Measurements from ENCODE around the gene DUOX2. TPM values are rescaled to one million over a fixed set of nuclear protein-coding genes. Genes with fewer than 3 reads are reported as not detected.

DUOX2 gene
- total RNA-seq, 1 experiment from 2014 or later, result 0.30 TPM

GRCh38 chr15:45128971-45129639 is 15.1 kb upstream of the DUOX2 start:
- H3K27me3 Mint-ChIP-seq (ENCODE audit: insufficient read depth, unreplicated experiment), result peaks cover 21% of the 10 kb centered on the region

GRCh38 chr15:45126535-45127158 is 12.7 kb upstream of the DUOX2 start:
- ChIA-PET POLR2A (interaction anchor here (0.6 to 1.9 kb wide), 8 partner anchors 9 to 161 kb away, joined by 3 to 8 read pairs (median 3); no protein-coding TSS in a partner anchor), CTCF (interaction anchor here (0.5 to 6.5 kb wide), 32 partner anchors 9 to 430 kb away, joined by 3 to 93 read pairs (median 4); partner anchors contain the start of gene DUOXA2)
- Mint-ChIP-seq H3K36me3 (ENCODE audit: insufficient read depth, unreplicated experiment) (no peaks in the 10 kb centered on the region), H3K4me3 (ENCODE audit: unreplicated experiment) (no peak overlapping the region), H3K27ac (ENCODE audit: low read depth, unreplicated experiment) (no peak overlapping the region), H3K27me3 (ENCODE audit: insufficient read depth, unreplicated experiment) (peaks cover 21% of the 10 kb centered on the region), H3K4me1 (ENCODE audit: insufficient read depth, unreplicated experiment) (peaks cover 11% of the 10 kb centered on the region), H3K9me3 (ENCODE audit: unreplicated experiment) (no peaks in the 10 kb centered on the region)
- peak; percentile 63 for DNase-seq (ENCODE audit: unreplicated experiment)
- intact Hi-C loops (cut with micrococcal nuclease), result loop anchor here (1.0 to 5.0 kb wide), 6 partner anchors 32 to 331 kb away; no protein-coding TSS in a partner anchor
- peak; percentile 70 for TF ChIP-seq CTCF (IDR thresholded peaks at IDR 0.05; ENCODE audit: unreplicated experiment)
- no TSS peak for BruUV-seq (replicated peaks)

More at GRCh38 chr15:45128971-45129639, 15.1 kb upstream of the DUOX2 start:
- BruUV-seq (replicated peaks), result no TSS peak
- no peak for TF ChIP-seq CTCF (IDR thresholded peaks at IDR 0.05; ENCODE audit: unreplicated experiment)
- CTCF ChIA-PET, result interaction anchor here (1.4 kb wide), 1 partner anchor 8 kb away, joined by 6 read pairs; no protein-coding TSS in a partner anchor
- POLR2A ChIA-PET, result interaction anchor here (1.1 to 1.3 kb wide), 3 partner anchors 27 to 273 kb away, joined by 3 to 9 read pairs (median 3); a partner anchor contains a TSS
- peak overlapping the region; percentile 70 for H3K4me3 Mint-ChIP-seq (ENCODE audit: unreplicated experiment)
- no peak overlapping the region for H3K27ac Mint-ChIP-seq (ENCODE audit: low read depth, unreplicated experiment)
- no peak for DNase-seq (ENCODE audit: unreplicated experiment)
- H3K36me3 Mint-ChIP-seq (ENCODE audit: insufficient read depth, unreplicated experiment), result peaks cover 2% of the 10 kb centered on the region
- no peaks in the 10 kb centered on the region for H3K9me3 Mint-ChIP-seq (ENCODE audit: unreplicated experiment)
- H3K4me1 Mint-ChIP-seq (ENCODE audit: insufficient read depth, unreplicated experiment), result peaks cover 17% of the 10 kb centered on the region
- intact Hi-C loops (cut with micrococcal nuclease), result loop anchor here (5.0 kb wide), 1 partner anchor 328 kb away; no protein-coding TSS in a partner anchor

- no peak overlapping the region for H3K4me3 Mint-ChIP-seq (ENCODE audit: unreplicated experiment)
- no peaks in the 10 kb centered on the region for H3K9me3 Mint-ChIP-seq (ENCODE audit: unreplicated experiment)
- POLR2A ChIA-PET, result interaction anchor here (1.1 kb wide), 1 partner anchor 156 kb away, joined by 3 read pairs; no protein-coding TSS in a partner anchor
Measured at GRCh38 chr15:45123397-45123796, 9.4 kb upstream of the DUOX2 start.

More at GRCh38 chr15:45123397-45123796, 9.4 kb upstream of the DUOX2 start:
- CTCF ChIA-PET, result interaction anchor here (0.5 to 6.5 kb wide), 5 partner anchors 22 to 277 kb away, joined by 3 to 93 read pairs (median 7); no protein-coding TSS in a partner anchor
- Mint-ChIP-seq H3K27ac (ENCODE audit: low read depth, unreplicated experiment) (no peak overlapping the region), H3K27me3 (ENCODE audit: insufficient read depth, unreplicated experiment) (peaks cover 21% of the 10 kb centered on the region), H3K4me1 (ENCODE audit: insufficient read depth, unreplicated experiment) (peaks cover 7% of the 10 kb centered on the region), H3K36me3 (ENCODE audit: insufficient read depth, unreplicated experiment) (no peaks in the 10 kb centered on the region)
- TF ChIP-seq CTCF (IDR thresholded peaks at IDR 0.05; ENCODE audit: unreplicated experiment), result no peak
- intact Hi-C loops (cut with micrococcal nuclease), result no loop called here
- no TSS peak for BruUV-seq (replicated peaks)
- DNase-seq (ENCODE audit: unreplicated experiment), result no peak
